Erythroblast (primary cell): ENCODE data around the gene SOBP.

Source experiments
- GATA1 ChIP-seq: IDR thresholded peaks from 2 replicates; pipeline ENCODE4 v1.6.1; 2011; ENCODE audit warnings: low read depth, mild to moderate bottlenecking, control low read depth, low read length, moderate library complexity
- POLR2A ChIP-seq: IDR thresholded peaks from 2 replicates; pipeline ENCODE4 v1.6.1; 2011; ENCODE audit warnings: mild to moderate bottlenecking, low read length

DNA sequence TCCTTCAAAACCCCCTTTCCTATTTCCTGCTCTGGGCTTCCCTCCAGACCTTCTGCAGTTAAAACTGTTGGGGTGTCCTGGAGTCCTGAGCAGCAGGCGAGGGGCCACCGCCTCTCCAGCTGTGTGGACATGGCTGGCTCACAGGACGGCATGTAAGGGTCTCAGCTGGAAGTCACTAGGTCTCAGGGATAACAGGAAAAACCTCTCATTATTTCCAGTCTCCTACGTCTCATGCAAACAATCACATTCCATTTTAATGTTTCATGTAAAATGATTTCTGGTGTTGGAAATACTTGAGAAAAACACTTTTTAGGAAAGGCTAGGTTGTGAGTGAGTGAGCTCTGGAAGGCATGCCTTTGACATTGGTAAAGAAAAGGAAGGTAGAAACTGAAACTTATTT lies 175.5 kb downstream of the SOBP start:
- TF ChIP-seq POLR2A: no peak
- no peak for TF ChIP-seq GATA1
